Gastrocnemius medialis (tissue), 4 donors: ENCODE data around the gene AFF3. TPM values are rescaled to one million over a fixed set of nuclear protein-coding genes. Genes with fewer than 3 reads are reported as not detected.

Experiments used
- ATAC-seq, 2 donors: fragments of 150-250 bp; one replicate each; pipeline ENCODE4 v1.9.1; 2016
- DNase-seq, 2 donors: peaks; one replicate each; pipeline ENCODE4 v3.0.0-alpha.2; 2019
- H3K27ac ChIP-seq, 4 donors: fragments of 200-600 bp; sonication (generic); 1 replicate in 1 of 4; 2 replicates in 3 of 4; pipeline ENCODE4 v1.5.1; 2016 to 2018; ENCODE audit warnings: mild to moderate bottlenecking in 2 of 4, moderate library complexity in 1 of 4
- H3K27me3 ChIP-seq, 3 donors: fragments of 200-600 bp; sonication (generic) in 2 of 3; 1 replicate in 1 of 3; 2 replicates in 2 of 3; pipeline versions ENCODE4 v1.5.1 to v1.6.0; 2016 to 2019; ENCODE audit warnings: mild to moderate bottlenecking in 1 of 3, moderate library complexity in 1 of 3
- H3K36me3 ChIP-seq, 2 donors: fragments of 200-600 bp; sonication (generic) in 1 of 2; one replicate each; pipeline ENCODE4 v1.5.1; 2017 to 2018
- H3K4me1 ChIP-seq, 2 donors: fragments of 200-600 bp; sonication (generic) in 1 of 2; one replicate each; pipeline ENCODE4 v1.5.1; 2016 to 2017; ENCODE audit warnings: mild to moderate bottlenecking in 2 of 2
- H3K4me3 ChIP-seq, 4 donors: fragments of 200-600 bp; sonication (generic) in 3 of 4; 1 replicate in 1 of 4; 2 replicates in 3 of 4; pipeline ENCODE4 v1.5.1; 2016 to 2019; ENCODE audit warnings: mild to moderate bottlenecking in 2 of 4
- H3K9me3 ChIP-seq, 3 donors: fragments of 200-600 bp; sonication (generic) in 2 of 3; 1 replicate in 1 of 3; 2 replicates in 2 of 3; pipeline ENCODE4 v1.5.1; 2016 to 2019
- CTCF ChIP-seq, 5 experiments: fragments of 450-650 bp in 3 of 5; fragments of 200-600 bp in 2 of 5; sonication (generic) in 2 of 5; IDR thresholded peaks in 4 of 5; conservative IDR thresholded peaks in 1 of 5; 1 replicate in 4 of 5; 2 replicates in 1 of 5; pipeline ENCODE4 v1.5.1; 2016 to 2019; ENCODE audit warnings: antibody characterized with exemption in 5 of 5, mild to moderate bottlenecking in 3 of 5, moderate library complexity in 3 of 5
- POLR2A ChIP-seq, 2 donors: fragments of 450-650 bp; IDR thresholded peaks; one replicate each; pipeline ENCODE4 v1.6.1; 2017; ENCODE audit warnings: antibody characterized with exemption in 2 of 2, mild to moderate bottlenecking in 2 of 2, moderate library complexity in 2 of 2
- in situ Hi-C, 4 donors: fragments of 200-750 bp; cut with MboI; loops; one replicate each; pipeline versions ENCODE4 v1.15.0 to v1.8.0; 2017; ENCODE audit warnings: low sequenced_read_pairs in 4 of 4
- intact Hi-C: fragments of 100-400 bp; cut with DNase I; formaldehyde crosslinking; loops from one replicate; pipeline ENCODE4 v1.15.1; 2023; ENCODE audit warnings: low total_unique reads
- total RNA-seq, 4 donors: library from RNA; depleted of rRNA; stranded (reverse); fragments of >200 nt; gene quantifications; one replicate each; pipeline versions ENCODE4 v1.1.0 to v1.2.3, GENCODE V29; 2016

AFF3 gene
- total RNA-seq, 4 donors from 2014 or later = 0.22 to 0.55 (median 0.47) TPM

- H3K9me3 ChIP-seq = no peaks in the 10 kb centered on the region
- no peak for ATAC-seq
- H3K4me1 ChIP-seq = no peaks in the 10 kb centered on the region
- peaks cover 0 to 5% (median 0%) of the 10 kb centered on the region in 3 donors for H3K27me3 ChIP-seq
- intact Hi-C loops (no loop called here), in situ Hi-C loops (no loop called here)
- no peak overlapping the region for H3K4me3 ChIP-seq
- no peaks in the 10 kb centered on the region for H3K36me3 ChIP-seq
- TF ChIP-seq POLR2A (IDR thresholded peaks at IDR 0.05) (no peak), CTCF (IDR thresholded peaks at IDR 0.05 in 4 of 5, conservative IDR thresholded peaks at IDR 0.05 in 1 of 5) (no peak)
- no peak overlapping the region for H3K27ac ChIP-seq
- no peak for DNase-seq
Measured at GRCh38 chr2:100045000-100045399, 97.4 kb downstream of the AFF3 start.

- Histone ChIP-seq H3K9me3 (no peaks in the 10 kb centered on the region), H3K4me3 (no peak overlapping the region), H3K4me1 (no peaks in the 10 kb centered on the region), H3K27me3 (peaks cover 0 to 5% (median 0%) of the 10 kb centered on the region in 3 donors), H3K36me3 (no peaks in the 10 kb centered on the region), H3K27ac (no peak overlapping the region)
- intact Hi-C loops (no loop called here), in situ Hi-C loops (no loop called here)
- ATAC-seq (no peak), DNase-seq (no peak)
- TF ChIP-seq POLR2A (IDR thresholded peaks at IDR 0.05) (no peak), CTCF (IDR thresholded peaks at IDR 0.05 in 4 of 5, conservative IDR thresholded peaks at IDR 0.05 in 1 of 5) (no peak)
Measured at GRCh38 chr2:100043891-100044255, 98.5 kb downstream of the AFF3 start.

GRCh38 chr2:100043081-100043890 lies 99.1 kb downstream of the AFF3 start:
- TF ChIP-seq CTCF (IDR thresholded peaks at IDR 0.05 in 4 of 5, conservative IDR thresholded peaks at IDR 0.05 in 1 of 5) = no peak
- no peak for TF ChIP-seq POLR2A (IDR thresholded peaks at IDR 0.05)
- Histone ChIP-seq H3K4me3 (no peak overlapping the region), H3K27me3 (peaks cover 0 to 5% (median 0%) of the 10 kb centered on the region in 3 donors), H3K27ac (no peak overlapping the region), H3K9me3 (no peaks in the 10 kb centered on the region), H3K4me1 (no peaks in the 10 kb centered on the region), H3K36me3 (no peaks in the 10 kb centered on the region)
- ATAC-seq (no peak), DNase-seq (no peak)
- intact Hi-C loops = no loop called here
- in situ Hi-C loops = no loop called here

- in situ Hi-C loops = no loop called here
- Histone ChIP-seq H3K9me3 (no peaks in the 10 kb centered on the region), H3K4me1 (no peaks in the 10 kb centered on the region), H3K4me3 (no peak overlapping the region), H3K27ac (no peak overlapping the region), H3K36me3 (no peaks in the 10 kb centered on the region), H3K27me3 (peaks cover 0 to 5% (median 0%) of the 10 kb centered on the region in 3 donors)
- ATAC-seq (no peak), DNase-seq (no peak)
- intact Hi-C loops = no loop called here
- TF ChIP-seq CTCF (IDR thresholded peaks at IDR 0.05 in 4 of 5, conservative IDR thresholded peaks at IDR 0.05 in 1 of 5) (no peak), POLR2A (IDR thresholded peaks at IDR 0.05) (no peak)
Measured at GRCh38 chr2:100042562-100042961, 99.8 kb downstream of the AFF3 start.
